Ovary (tissue), 3 donors: ENCODE results near the gene PLA2G12A.

Source experiments
- EP300 ChIP-seq: sonication (generic); formaldehyde crosslinking; IDR thresholded peaks from one replicate; pipeline ENCODE4 v1.6.1; 2017; ENCODE audit warnings: antibody characterized with exemption
- TF ChIP-seq, protein P1 (sequence below), 3 donors: fragments of 450-650 bp in 2 of 3; fragments of 200-600 bp in 1 of 3; IDR thresholded peaks; one replicate each; pipeline versions ENCODE4 v1.5.1 to v1.8.0; 2016 to 2022; ENCODE audit warnings: antibody characterized with exemption in 3 of 3, mild to moderate bottlenecking in 1 of 3
- donor health status: DM: no; HTN: no; CAD: no.

DNA sequence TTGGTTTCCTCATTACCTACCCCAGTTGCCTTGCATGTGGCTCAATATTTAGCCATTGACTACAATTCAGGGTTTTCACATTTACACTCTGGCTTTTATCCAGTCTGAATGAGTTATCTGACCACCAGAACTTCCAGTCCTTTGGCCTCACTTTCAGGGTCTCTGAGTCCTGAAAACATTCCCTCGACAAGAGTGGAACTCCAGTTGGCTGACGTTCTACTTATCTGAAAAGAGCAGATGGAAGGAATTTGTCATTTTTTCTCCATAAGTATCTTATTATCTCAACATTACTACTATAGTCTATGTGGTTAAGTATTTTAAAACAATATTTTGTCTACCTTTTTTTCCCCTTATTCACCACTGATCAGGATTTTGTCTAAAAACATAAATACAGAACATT, 21.4 kb downstream of the PLA2G12A start:
- TF ChIP-seq, protein P1, sequence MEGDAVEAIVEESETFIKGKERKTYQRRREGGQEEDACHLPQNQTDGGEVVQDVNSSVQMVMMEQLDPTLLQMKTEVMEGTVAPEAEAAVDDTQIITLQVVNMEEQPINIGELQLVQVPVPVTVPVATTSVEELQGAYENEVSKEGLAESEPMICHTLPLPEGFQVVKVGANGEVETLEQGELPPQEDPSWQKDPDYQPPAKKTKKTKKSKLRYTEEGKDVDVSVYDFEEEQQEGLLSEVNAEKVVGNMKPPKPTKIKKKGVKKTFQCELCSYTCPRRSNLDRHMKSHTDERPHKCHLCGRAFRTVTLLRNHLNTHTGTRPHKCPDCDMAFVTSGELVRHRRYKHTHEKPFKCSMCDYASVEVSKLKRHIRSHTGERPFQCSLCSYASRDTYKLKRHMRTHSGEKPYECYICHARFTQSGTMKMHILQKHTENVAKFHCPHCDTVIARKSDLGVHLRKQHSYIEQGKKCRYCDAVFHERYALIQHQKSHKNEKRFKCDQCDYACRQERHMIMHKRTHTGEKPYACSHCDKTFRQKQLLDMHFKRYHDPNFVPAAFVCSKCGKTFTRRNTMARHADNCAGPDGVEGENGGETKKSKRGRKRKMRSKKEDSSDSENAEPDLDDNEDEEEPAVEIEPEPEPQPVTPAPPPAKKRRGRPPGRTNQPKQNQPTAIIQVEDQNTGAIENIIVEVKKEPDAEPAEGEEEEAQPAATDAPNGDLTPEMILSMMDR (IDR thresholded peaks at IDR 0.05) = no peak
- TF ChIP-seq EP300 = no peak
